Spleen (tissue), 7 donors: ENCODE results near the gene DTNA.

ENCODE experiments used
- CTCF ChIP-seq, 11 experiments: fragments of 200-600 bp in 7 of 11; fragments of 450-650 bp in 4 of 11; sonication (generic) in 4 of 11; IDR thresholded peaks in 8 of 11; conservative IDR thresholded peaks in 3 of 11; 1 replicate in 7 of 11; 2 replicates in 4 of 11; pipeline versions ENCODE4 v1.4.0 to v1.8.0; 2016 to 2021; ENCODE audit warnings: antibody characterized with exemption in 11 of 11, inconsistent platforms in 4 of 11, mild to moderate bottlenecking in 1 of 11
- POLR2A ChIP-seq, 3 donors: fragments of 450-650 bp; IDR thresholded peaks; one replicate each; pipeline ENCODE4 v1.5.1; 2017; ENCODE audit warnings: antibody characterized with exemption in 3 of 3, mild to moderate bottlenecking in 1 of 3
- POLR2AphosphoS5 ChIP-seq, 3 donors: sonication (generic); formaldehyde crosslinking; IDR thresholded peaks; one replicate each; pipeline ENCODE4 v1.5.1; 2017; ENCODE audit warnings: antibody characterized with exemption in 3 of 3
- donor health status: DM: no; HTN: no; CAD: no; lungs with moderate emphysema.
- donor health status: DM: no; HTN: no; CAD: no.
- donor health status: DM: no; HTN: no; CAD: no.

DNA sequence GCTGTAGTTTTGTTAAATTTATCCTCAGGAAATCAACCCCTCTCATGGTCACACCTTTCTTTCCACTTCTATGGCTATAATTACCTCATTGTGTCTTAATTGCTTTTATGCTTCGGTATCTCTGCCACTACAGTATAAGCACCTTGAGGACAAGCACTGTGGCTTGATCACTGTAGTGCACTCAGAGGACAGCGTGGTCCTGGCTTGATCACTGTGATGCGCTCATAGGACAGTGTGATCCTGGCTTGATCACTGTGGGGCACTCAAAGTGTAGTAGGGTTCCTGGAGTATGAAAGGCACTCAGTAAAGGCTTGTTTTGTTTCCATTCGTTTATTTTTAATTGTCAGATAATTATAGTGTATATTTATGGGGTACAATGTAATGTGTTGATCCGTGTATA lies 44.2 kb downstream of the DTNA start:
- TF ChIP-seq CTCF (IDR thresholded peaks at IDR 0.05 in 8 of 11, conservative IDR thresholded peaks at IDR 0.05 in 3 of 11) = no peak
- TF ChIP-seq POLR2A (IDR thresholded peaks at IDR 0.05) = no peak
- TF ChIP-seq POLR2AphosphoS5 (IDR thresholded peaks at IDR 0.05) = no peak
